Smooth muscle cell (in vitro differentiated cells): ENCODE data around the gene PNRC1. TPM values are rescaled to one million over a fixed set of nuclear protein-coding genes. Genes with fewer than 3 reads are reported as not detected.

Experiments used
- DNase-seq: peaks from one replicate; lab custom pipeline; 2025; ENCODE audit not compliant: unreplicated experiment; lab: John Stamatoyannopoulos, UW
- H2AFZ ChIP-seq: fragments of 200-600 bp; sonication (generic); 2 replicates; pipeline ENCODE4 v1.6.0; 2016; ENCODE audit warnings: antibody characterized with exemption, low read depth, mild to moderate bottlenecking
- H3F3A ChIP-seq: fragments of 200-600 bp; sonication (generic); 2 replicates; pipeline ENCODE4 v1.6.0; 2017; ENCODE audit warnings: antibody characterized with exemption, low read depth
- H3K27ac ChIP-seq: fragments of 200-600 bp; sonication (generic); 2 replicates; pipeline ENCODE4 v1.5.1; 2016; ENCODE audit warnings: low read depth, mild to moderate bottlenecking
- H3K27me3 ChIP-seq: fragments of 200-600 bp; sonication (generic); 2 replicates; pipeline ENCODE4 v1.6.1; 2016; ENCODE audit warnings: low read depth, mild to moderate bottlenecking
- H3K36me3 ChIP-seq: fragments of 200-600 bp; sonication (generic); 2 replicates; pipeline ENCODE4 v1.5.1; 2016; ENCODE audit warnings: low read depth
- H3K4me1 ChIP-seq: fragments of 200-600 bp; sonication (generic); 2 replicates; pipeline ENCODE4 v1.5.1; 2016; ENCODE audit warnings: low read depth
- H3K4me2 ChIP-seq: fragments of 200-600 bp; sonication (generic); 2 replicates; pipeline ENCODE4 v1.6.0; 2016; ENCODE audit warnings: mild to moderate bottlenecking
- H3K4me3 ChIP-seq: fragments of 200-600 bp; sonication (generic); 2 replicates; pipeline ENCODE4 v1.5.1; 2016; ENCODE audit warnings: mild to moderate bottlenecking
- H3K79me2 ChIP-seq: fragments of 200-600 bp; sonication (generic); 2 replicates; pipeline ENCODE4 v1.6.0; 2016; ENCODE audit warnings: low read depth, mild to moderate bottlenecking
- H3K9ac ChIP-seq: fragments of 200-600 bp; sonication (generic); 2 replicates; pipeline ENCODE4 v1.6.0; 2016; ENCODE audit warnings: low read depth
- H3K9me3 ChIP-seq: fragments of 200-600 bp; sonication (generic); replicated peaks from 2 replicates; pipeline ENCODE4 v1.5.1; 2016; ENCODE audit warnings: low read depth
- H4K20me1 ChIP-seq: fragments of 200-600 bp; sonication (generic); 2 replicates; pipeline ENCODE4 v1.6.0; 2016; ENCODE audit warnings: low read depth
- CTCF ChIP-seq: fragments of 200-600 bp; sonication (generic); IDR thresholded peaks from 2 replicates; pipeline ENCODE4 v1.5.1; 2017; ENCODE audit warnings: borderline replicate concordance, mild to moderate bottlenecking, antibody characterized with exemption; ENCODE audit not compliant: insufficient read depth, poor library complexity, severe bottlenecking
- WGBS: methylation state at CpG from one replicate; pipeline ENCODE4 v1.1.7; 2016; ENCODE audit warnings: low lambda C conversion rate; 5-methylcytosine and 5-hydroxymethylcytosine counted together
- polyA plus RNA-seq: library from polyadenylated mRNA; unstranded; fragments of >200 nt; fragmentation: Nextera tagmentation; extraction: Ambion mirVana; gene quantifications from 2 replicates; pipeline ENCODE4 v1.2.1, GENCODE V29; 2016
- total RNA-seq: library from RNA; depleted of rRNA; stranded (reverse); fragments of >200 nt; gene quantifications from 2 replicates; pipeline ENCODE4 v1.2.3, GENCODE V29; 2014

The PNRC1 gene
- total and polyA plus RNA-seq, 2 experiments from 2014 or later: 188 to 198 TPM

- no peak overlapping the region for H2AFZ ChIP-seq
- H3K9me3 ChIP-seq: no peaks in the 10 kb centered on the region
- peaks cover 29% of the 10 kb centered on the region for H3K79me2 ChIP-seq
- 96% methylated on average over 3 of the region's 3 CpGs for WGBS
- H3K36me3 ChIP-seq: no peaks in the 10 kb centered on the region
- no peaks in the 10 kb centered on the region for H3K27me3 ChIP-seq
- no peak overlapping the region for H3K9ac ChIP-seq
- H3K4me1 ChIP-seq: no peaks in the 10 kb centered on the region
- no peaks in the 10 kb centered on the region for H3F3A ChIP-seq
- no peak for DNase-seq
- no peak overlapping the region for H3K4me3 ChIP-seq
- no peak for TF ChIP-seq CTCF
- no peak overlapping the region for H3K27ac ChIP-seq
- no peak overlapping the region for H3K4me2 ChIP-seq
- H4K20me1 ChIP-seq: peaks cover 18% of the 10 kb centered on the region
Observed at GRCh38 chr6:89110284-89110683, 29.7 kb downstream of the PNRC1 start.

- no peak for DNase-seq
- H4K20me1 ChIP-seq: peaks cover 14% of the 10 kb centered on the region
- H3F3A ChIP-seq: no peaks in the 10 kb centered on the region
- H3K36me3 ChIP-seq: no peaks in the 10 kb centered on the region
- H3K9ac ChIP-seq: no peak overlapping the region
- TF ChIP-seq CTCF: no peak
- no peaks in the 10 kb centered on the region for H3K27me3 ChIP-seq
- H3K4me1 ChIP-seq: peaks cover 7% of the 10 kb centered on the region
- WGBS: 92% methylated on average over 9 of the region's 9 CpGs
- no peaks in the 10 kb centered on the region for H3K9me3 ChIP-seq
- peaks cover 37% of the 10 kb centered on the region for H3K79me2 ChIP-seq
- H3K4me3 ChIP-seq: no peak overlapping the region
- H3K27ac ChIP-seq: no peak overlapping the region
- no peak overlapping the region for H3K4me2 ChIP-seq
- no peak overlapping the region for H2AFZ ChIP-seq
Observed at GRCh38 chr6:89111933-89112332, 31.4 kb downstream of the PNRC1 start.

GRCh38 chr6:89116702-89117101, 36.2 kb downstream of the PNRC1 start:
- H4K20me1 ChIP-seq: peaks cover 9% of the 10 kb centered on the region
- no peaks in the 10 kb centered on the region for H3K36me3 ChIP-seq
- H3K4me1 ChIP-seq: peaks cover 8% of the 10 kb centered on the region
- peaks cover 6% of the 10 kb centered on the region for H3F3A ChIP-seq
- TF ChIP-seq CTCF: no peak
- no peak for DNase-seq
- H3K9ac ChIP-seq: no peak overlapping the region
- no peak overlapping the region for H3K27ac ChIP-seq
- H3K9me3 ChIP-seq: no peaks in the 10 kb centered on the region
- peak overlapping the region; percentile 88 for H3K4me2 ChIP-seq
- H3K79me2 ChIP-seq: peaks cover 27% of the 10 kb centered on the region
- H3K4me3 ChIP-seq: peak overlapping the region; percentile 86
- 76% methylated on average over 6 of the region's 6 CpGs for WGBS
- peak overlapping the region; percentile 87 for H2AFZ ChIP-seq
- H3K27me3 ChIP-seq: no peaks in the 10 kb centered on the region
